Common myeloid progenitor, CD34-positive (primary cell): ENCODE results near the gene PRKCE.

Experiments
- CTCF ChIA-PET: fragments of 350-600 bp; sonication (Branson Sonifier 250); formaldehyde crosslinking; loops from one replicate; lab custom pipeline; 2021; ENCODE audit warnings: antibody characterized with exemption; lab: Charles Lee
- POLR2A ChIA-PET: fragments of 350-600 bp; sonication (Branson Sonifier 250); formaldehyde crosslinking; loops from one replicate; lab custom pipeline; 2021; ENCODE audit warnings: antibody characterized with exemption; lab: Charles Lee
- DNase-seq, 3 donors: peaks; one replicate each; pipeline versions ENCODE4 v3.0.0 to v3.0.0-alpha.2; 2013
- H3K27ac ChIP-seq, 2 experiments: 1 replicate in 1 of 2; 2 replicates in 1 of 2; pipeline ENCODE4 v1.7.0; 2013; ENCODE audit warnings: inconsistent platforms in 2 of 2, low read length in 2 of 2, mild to moderate bottlenecking in 2 of 2, low read depth in 1 of 2, moderate library complexity in 1 of 2; ENCODE audit not compliant: severe bottlenecking in 2 of 2, insufficient read depth in 1 of 2, poor library complexity in 1 of 2
- H3K27me3 ChIP-seq, 5 experiments: replicated peaks in 2 of 5; 1 replicate in 3 of 5; 2 replicates in 2 of 5; pipeline versions ENCODE4 v1.6.1 to v1.7.0; 2013; ENCODE audit warnings: low read length in 4 of 5, mild to moderate bottlenecking in 2 of 5, moderate library complexity in 2 of 5, inconsistent platforms in 1 of 5; ENCODE audit not compliant: insufficient read depth in 5 of 5, control insufficient read depth in 4 of 5
- H3K36me3 ChIP-seq, 4 experiments: 1 replicate in 2 of 4; 2 replicates in 2 of 4; pipeline versions ENCODE4 v1.6.1 to v1.7.0; 2013; ENCODE audit warnings: low read length in 3 of 4, control low read depth in 1 of 4, mild to moderate bottlenecking in 1 of 4; ENCODE audit not compliant: control insufficient read depth in 4 of 4, insufficient read depth in 4 of 4
- H3K4me1 ChIP-seq, 4 experiments: 1 replicate in 3 of 4; 2 replicates in 1 of 4; pipeline versions ENCODE4 v1.6.1 to v1.7.1; 2013; ENCODE audit warnings: low read length in 3 of 4, mild to moderate bottlenecking in 3 of 4, control low read depth in 1 of 4, inconsistent platforms in 1 of 4, moderate library complexity in 1 of 4; ENCODE audit not compliant: control insufficient read depth in 4 of 4, insufficient read depth in 4 of 4; ENCODE audit errors: control extremely low read depth in 1 of 4
- H3K4me3 ChIP-seq, 7 experiments: 1 replicate in 4 of 7; 2 replicates in 3 of 7; pipeline versions ENCODE4 v1.5.1 to v1.7.0; 2013; ENCODE audit warnings: mild to moderate bottlenecking in 7 of 7, low read length in 6 of 7, moderate library complexity in 6 of 7, inconsistent platforms in 2 of 7, low read depth in 2 of 7, control low read depth in 1 of 7; ENCODE audit not compliant: insufficient read depth in 4 of 7, control insufficient read depth in 1 of 7; ENCODE audit errors: extremely low read depth in 1 of 7
- H3K9me3 ChIP-seq, 5 experiments: 1 replicate in 4 of 5; 2 replicates in 1 of 5; pipeline versions ENCODE4 v1.6.1 to v1.7.1; 2013; ENCODE audit warnings: low read length in 4 of 5, mild to moderate bottlenecking in 2 of 5, inconsistent platforms in 1 of 5, low read depth in 1 of 5, moderate library complexity in 1 of 5; ENCODE audit not compliant: control insufficient read depth in 4 of 5, insufficient read depth in 2 of 5; ENCODE audit errors: control extremely low read depth in 1 of 5
- WGBS: methylation state at CpG from one replicate; pipeline ENCODE4 v1.1.5; 2013; ENCODE audit not compliant: insufficient coverage; 5-methylcytosine and 5-hydroxymethylcytosine counted together

Gene PRKCE

DNA sequence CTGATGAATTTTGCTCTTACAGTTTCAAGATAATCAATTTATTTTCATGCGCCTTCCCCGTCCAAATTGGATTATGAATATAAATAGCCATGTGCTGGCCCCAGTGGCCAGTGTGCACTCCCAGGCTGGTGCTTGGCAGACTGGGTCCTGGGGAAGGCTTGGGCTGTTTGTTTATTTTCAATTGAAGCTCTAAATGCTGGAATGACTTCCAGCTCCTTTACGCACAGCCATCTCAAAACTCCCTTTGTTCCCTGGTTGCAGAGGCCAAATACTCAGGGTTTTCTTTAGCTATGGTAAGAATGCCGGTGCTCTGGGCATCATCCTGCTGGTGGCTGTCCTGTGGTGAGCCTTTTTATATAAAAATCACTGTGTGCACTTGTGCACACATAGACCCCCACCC, 131.5 kb downstream of the PRKCE start:
- Histone ChIP-seq H3K9me3 (no peaks in the 10 kb centered on the region), H3K27ac (no peak overlapping the region), H3K4me3 (no peak overlapping the region), H3K36me3 (no peaks in the 10 kb centered on the region), H3K4me1 (peaks cover 0 to 31% (median 19%) of the 10 kb centered on the region in 4 experiments), H3K27me3 (no peaks in the 10 kb centered on the region)
- DNase-seq: no peak
- CTCF ChIA-PET: interaction anchor here (1.1 to 8.7 kb wide), 4 partner anchors 12 to 150 kb away, joined by 3 to 91 read pairs (median 28); no protein-coding TSS in a partner anchor
- POLR2A ChIA-PET: no interaction called here
- WGBS: 100% methylated on average over 1 of the region's 4 CpGs

DNA sequence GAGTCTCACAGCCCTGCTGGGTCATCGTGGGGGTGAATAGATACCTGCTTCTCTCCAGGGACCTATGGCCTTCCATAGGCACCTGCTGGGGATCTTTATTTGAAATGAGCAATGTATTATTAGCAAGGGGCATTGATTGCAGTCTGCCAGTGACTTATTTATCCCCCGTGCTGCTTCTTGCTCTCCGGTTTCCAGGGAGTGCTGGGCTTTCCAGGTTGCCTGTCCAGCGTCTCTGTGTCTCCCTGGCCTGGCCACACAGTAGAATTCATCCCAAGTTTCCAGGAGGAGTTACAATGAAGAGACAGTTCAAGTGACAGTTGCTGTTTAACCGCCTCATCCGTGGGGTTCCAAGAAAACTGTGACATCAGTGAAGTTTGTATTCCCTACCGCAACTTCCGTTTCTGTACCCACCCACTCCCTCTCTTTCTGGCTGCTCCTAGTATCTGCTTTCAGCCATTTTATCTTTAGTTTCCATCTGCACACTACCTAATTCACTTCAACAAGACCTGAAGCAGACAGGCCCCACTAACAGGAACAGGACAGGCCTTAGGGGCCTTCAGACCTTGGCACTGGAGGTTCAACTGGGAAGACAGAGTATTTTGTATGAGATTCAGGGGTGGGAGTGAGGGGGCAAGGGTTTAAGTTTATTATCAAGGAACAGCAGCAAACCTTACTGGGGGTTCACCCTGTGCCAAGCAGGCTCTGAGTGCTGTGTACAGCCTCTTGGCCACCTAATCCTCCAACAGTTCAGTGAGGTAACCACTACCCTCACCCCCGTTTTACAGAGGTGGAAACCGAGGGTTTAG, 134.8 kb downstream of the PRKCE start:
- CTCF ChIA-PET: interaction anchor here (4.0 kb wide), 1 partner anchor 7 kb away, joined by 16 read pairs; no protein-coding TSS in a partner anchor
- Histone ChIP-seq H3K27ac (peak overlapping the region in 1 of 2 experiments; percentile 27), H3K4me1 (peaks cover 0 to 18% (median 9%) of the 10 kb centered on the region in 4 experiments), H3K4me3 (no peak overlapping the region), H3K36me3 (no peaks in the 10 kb centered on the region), H3K27me3 (no peaks in the 10 kb centered on the region), H3K9me3 (no peaks in the 10 kb centered on the region)
- DNase-seq: peak in 2 of 3 donors; percentile 37 to 62
- WGBS: 56% methylated on average over 9 of the region's 10 CpGs
- POLR2A ChIA-PET: no interaction called here

DNA sequence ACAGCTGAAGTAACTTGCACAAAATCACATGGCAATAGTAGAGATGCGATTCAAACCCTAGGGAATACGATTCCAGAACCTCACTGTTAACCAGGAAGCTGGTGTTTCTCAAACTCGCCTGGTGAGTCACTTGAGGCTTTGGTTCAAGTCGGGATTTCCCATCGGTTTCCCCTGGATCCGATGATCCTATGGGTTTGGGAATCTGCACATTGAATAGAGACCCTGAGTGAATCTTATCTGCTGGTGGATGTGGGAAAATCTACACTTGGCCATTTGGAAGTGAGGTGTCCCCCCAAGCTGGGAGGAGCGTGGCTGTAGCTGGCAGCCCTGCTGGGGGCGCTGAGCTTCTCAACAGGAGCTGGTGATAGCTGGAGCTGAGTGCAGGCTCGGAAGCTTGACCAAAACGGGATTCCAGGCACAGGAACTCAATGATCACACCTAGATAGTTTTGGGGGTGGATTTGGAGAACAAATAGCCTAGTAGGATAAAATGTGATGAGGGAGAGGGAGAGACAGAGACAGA, 135.4 kb downstream of the PRKCE start:
- Histone ChIP-seq H3K9me3 (no peaks in the 10 kb centered on the region), H3K27ac (peak overlapping the region in 1 of 2 experiments; percentile 27), H3K36me3 (no peaks in the 10 kb centered on the region), H3K4me1 (peaks cover 0 to 18% (median 9%) of the 10 kb centered on the region in 4 experiments), H3K27me3 (no peaks in the 10 kb centered on the region), H3K4me3 (no peak overlapping the region)
- 95% methylated on average over 10 of the region's 10 CpGs for WGBS
- POLR2A ChIA-PET: no interaction called here
- CTCF ChIA-PET: interaction anchor here (4.0 kb wide), 1 partner anchor 8 kb away, joined by 16 read pairs; no protein-coding TSS in a partner anchor
- DNase-seq: no peak

DNA sequence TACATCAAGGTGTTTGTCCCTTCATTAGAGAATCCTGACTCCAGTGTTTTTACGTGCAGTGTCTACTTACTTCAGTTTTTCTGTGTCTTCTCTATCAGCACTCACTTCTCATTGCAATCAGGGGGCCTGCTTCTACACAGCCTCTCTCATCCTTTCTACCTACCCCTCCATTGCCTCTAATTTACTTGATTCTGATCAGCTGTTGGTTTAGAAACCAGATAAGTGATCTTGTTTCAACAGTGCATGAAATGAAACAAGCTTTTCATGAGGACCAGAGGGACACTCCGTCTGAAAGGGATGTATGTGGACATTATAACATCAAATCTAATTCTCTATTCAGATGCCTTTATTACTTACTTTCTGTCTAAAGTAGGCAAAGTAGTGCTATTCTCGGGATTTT, 136.9 kb downstream of the PRKCE start:
- ChIA-PET CTCF (interaction anchor here (1.2 to 4.0 kb wide), 3 partner anchors 9 to 56 kb away, joined by 3 to 16 read pairs (median 3); no protein-coding TSS in a partner anchor), POLR2A (no interaction called here)
- 92% methylated on average over 1 of the region's 3 CpGs for WGBS

DNA sequence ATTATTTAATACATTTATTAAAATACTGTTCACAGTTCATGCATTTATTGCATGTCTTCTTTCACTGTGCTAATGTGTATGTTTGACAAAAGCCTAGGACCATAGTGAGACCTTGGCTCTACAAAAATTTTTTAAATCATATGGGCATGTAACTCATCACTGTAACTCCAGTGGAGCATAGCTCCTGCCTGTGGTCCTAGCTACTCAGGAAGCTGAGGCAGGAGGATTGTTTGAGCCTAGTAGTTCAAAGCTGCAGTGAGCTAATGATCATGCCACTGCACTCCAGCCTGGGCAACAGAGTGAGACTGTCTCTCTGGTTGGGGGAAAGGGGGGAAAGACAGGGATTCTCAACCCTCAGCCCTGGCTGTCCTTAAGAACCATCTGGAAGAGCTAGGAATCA, 137.8 kb downstream of the PRKCE start:
- H3K4me1 ChIP-seq: peaks cover 0 to 22% (median 10%) of the 10 kb centered on the region in 4 experiments
- DNase-seq: no peak
- H3K36me3 ChIP-seq: no peaks in the 10 kb centered on the region
- ChIA-PET POLR2A (no interaction called here), CTCF (interaction anchor here (0.8 to 4.0 kb wide), 4 partner anchors 10 to 96 kb away, joined by 3 to 16 read pairs (median 3); no protein-coding TSS in a partner anchor)
- H3K4me3 ChIP-seq: no peak overlapping the region
- H3K27me3 ChIP-seq: no peaks in the 10 kb centered on the region
- no peak overlapping the region for H3K27ac ChIP-seq
- H3K9me3 ChIP-seq: no peaks in the 10 kb centered on the region

More for the DNA sequence above, 136.9 kb downstream of the PRKCE start:
- H3K4me3 ChIP-seq: no peak overlapping the region
- H3K27ac ChIP-seq: no peak overlapping the region
- no peak for DNase-seq
- H3K27me3 ChIP-seq: no peaks in the 10 kb centered on the region
- no peaks in the 10 kb centered on the region for H3K36me3 ChIP-seq
- H3K4me1 ChIP-seq: peaks cover 0 to 20% (median 10%) of the 10 kb centered on the region in 4 experiments
- H3K9me3 ChIP-seq: no peaks in the 10 kb centered on the region

DNA sequence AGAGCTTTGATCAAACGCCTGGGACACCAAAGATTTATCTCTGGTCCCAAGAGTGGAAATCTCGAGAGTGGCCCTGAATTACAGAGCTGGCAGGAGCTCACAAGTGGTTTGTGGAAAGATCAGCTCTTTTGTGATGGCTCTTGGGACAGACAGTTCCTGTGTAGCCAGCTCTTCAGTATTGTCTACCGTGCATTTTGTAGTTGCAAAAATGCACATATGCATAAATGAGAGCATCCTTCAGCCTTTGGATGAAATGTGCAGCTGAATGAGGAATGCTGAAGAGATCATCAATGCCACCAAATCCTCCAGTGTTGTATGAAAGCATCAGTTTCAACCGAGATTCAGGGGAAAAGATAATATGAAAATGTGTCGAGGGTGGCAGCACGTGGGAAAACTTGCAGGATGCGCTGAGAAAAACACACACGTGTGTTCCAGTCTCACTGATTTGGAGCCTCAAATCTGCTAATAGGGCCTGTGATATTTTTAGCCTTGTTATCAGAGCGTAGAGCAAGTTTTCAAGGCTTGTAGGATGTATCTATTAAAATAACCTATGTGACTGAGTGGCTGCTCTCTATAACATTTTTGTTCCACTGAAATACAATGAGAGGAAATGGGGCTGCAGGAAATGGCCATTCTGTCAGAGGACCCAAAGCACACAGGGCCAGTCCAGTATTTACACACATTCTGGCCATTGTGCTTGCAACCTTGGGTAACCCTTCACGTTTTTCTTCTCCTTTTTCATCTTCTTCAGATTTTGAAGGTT, 138.7 kb downstream of the PRKCE start:
- POLR2A ChIA-PET: no interaction called here
- no peak overlapping the region for H3K4me3 ChIP-seq
- DNase-seq: no peak
- H3K4me1 ChIP-seq: peaks cover 0 to 28% (median 10%) of the 10 kb centered on the region in 4 experiments
- no peaks in the 10 kb centered on the region for H3K36me3 ChIP-seq
- H3K27ac ChIP-seq: no peak overlapping the region
- no peaks in the 10 kb centered on the region for H3K27me3 ChIP-seq
- CTCF ChIA-PET: interaction anchor here (0.8 to 4.0 kb wide), 3 partner anchors 11 to 95 kb away, joined by 3 to 16 read pairs (median 3); no protein-coding TSS in a partner anchor
- no peaks in the 10 kb centered on the region for H3K9me3 ChIP-seq
- WGBS: 98% methylated on average over 9 of the region's 10 CpGs
